ENCODE data around the gene LRRIQ1.
"Not testable (repeated sequence)": the region's sequence is repeated elsewhere in the genome, so short reads cannot be mapped to it uniquely, and the experiment has no call there.

Gene LRRIQ1

DNA sequence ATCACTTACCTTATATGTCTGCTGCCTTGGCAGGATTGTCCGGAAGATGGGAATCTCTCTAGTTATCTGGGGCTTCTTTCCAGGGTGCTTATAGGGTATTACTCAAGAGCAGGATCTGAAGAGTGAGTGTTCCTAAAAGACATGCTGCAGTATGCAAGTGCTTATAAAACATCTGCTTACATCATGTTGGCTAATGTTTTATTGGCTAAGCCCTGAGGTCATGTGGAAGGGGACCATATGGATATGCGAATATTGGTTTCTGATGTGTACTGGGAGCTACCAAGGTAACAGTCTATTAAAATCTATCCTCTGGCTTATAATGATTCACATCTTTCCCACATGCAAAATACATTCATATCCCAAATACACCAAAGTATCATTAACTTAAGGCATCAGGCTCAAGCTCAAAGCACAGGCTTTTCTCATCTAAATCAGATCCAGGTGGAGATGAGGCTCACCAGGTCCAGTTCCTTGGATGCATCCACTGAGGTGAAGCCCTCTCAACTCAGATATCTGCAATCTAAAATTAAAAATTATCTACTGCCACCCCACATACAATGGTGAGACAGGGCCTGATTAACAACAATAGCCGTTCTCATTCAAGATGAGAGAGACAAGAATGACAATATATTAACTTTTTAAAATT lies 29.8 kb downstream of the LRRIQ1 start:
- no peak for DNase-seq

DNA sequence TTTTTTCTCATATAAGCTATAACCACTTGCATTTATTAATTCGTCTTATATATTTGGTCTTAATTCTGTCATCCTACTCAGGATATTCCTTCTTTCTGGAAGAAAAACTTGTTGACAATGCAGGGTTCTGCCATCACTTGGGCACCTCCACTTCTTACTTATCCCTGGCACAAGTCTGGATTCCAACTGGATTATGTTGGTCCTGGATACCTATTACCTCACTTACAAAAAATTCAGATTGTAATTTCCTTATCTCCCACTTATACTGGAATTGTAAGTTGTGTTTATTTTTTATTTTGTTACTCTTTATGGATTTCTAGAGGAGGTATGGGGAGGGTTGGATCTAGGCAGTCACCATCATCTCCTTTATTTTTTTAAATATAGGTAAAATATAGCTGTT lies 36.7 kb downstream of the LRRIQ1 start:
- DNase-seq, result no peak

DNA sequence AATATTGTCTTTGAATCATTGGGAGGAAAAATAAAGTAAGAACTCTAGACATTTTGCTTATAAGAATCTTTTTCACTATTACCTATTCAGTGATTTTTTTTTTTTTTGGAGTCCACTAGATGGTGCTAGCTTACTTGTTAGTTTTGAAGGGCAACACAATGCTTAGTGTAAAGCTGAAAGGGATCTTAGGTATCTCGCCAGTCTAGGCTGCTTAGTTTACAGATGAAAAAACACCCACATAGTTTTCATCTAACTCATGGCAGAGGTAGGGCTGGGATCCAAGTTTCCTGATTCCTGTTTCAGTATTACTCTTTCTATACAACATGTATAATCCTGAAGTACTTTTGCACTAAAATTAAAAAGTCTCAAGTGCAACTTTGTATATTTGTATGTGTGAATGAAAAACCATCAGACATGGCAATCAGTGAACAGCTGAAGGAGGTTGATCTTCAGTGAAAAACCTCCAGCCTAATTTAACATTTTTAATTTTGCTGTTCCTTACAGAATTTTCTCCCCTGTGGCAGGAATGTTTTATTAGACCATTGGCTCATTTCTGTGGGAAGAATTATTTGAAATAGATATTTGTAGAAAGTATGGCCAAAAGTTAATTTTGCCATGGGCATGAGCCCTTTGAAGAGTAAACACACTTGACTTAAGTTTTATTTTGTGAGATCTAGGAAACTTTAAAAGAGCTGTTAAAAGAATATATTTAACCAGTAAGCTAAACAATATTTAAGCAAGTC lies 40.7 kb downstream of the LRRIQ1 start:
- no peak for DNase-seq

DNA sequence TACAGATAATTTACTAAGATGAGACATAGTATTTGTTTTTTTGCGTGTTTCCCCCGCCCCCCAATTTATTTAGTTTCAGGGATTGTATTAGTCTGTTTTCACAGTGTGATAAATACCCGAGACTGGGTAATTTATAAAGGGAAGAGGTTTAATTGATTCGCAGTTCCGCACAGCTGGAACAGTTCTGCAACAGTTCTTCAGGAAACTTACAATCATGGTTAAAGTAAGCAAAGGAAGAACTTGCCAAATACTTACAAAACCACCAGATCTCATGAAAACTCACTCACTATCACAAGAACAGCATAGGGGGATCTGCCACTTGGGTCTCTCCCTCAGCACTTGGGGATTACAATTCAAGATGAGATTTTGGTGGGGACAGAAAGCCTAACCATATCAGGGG lies 48.9 kb downstream of the LRRIQ1 start:
- DNase-seq, result no peak

DNA sequence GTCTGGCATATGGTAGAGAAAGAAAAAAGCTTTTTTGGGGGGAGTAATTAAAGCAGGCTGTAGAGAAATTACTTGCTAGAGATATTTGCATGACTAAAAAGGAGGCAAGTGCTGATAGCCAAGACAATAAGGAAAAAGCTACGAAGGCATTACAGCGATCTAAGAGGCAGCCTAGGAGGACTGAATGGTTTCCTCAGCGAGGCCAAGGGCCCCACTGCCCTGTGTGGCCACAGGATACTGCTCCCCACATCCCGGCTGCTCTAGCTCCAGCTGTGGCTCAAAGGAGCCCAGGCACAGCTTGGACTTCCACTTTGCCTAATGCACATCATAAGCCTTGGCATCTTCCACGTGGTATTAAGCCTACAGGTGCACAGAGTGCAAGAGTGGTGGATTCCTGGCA lies 53.6 kb downstream of the LRRIQ1 start:
- no peak for DNase-seq

DNA sequence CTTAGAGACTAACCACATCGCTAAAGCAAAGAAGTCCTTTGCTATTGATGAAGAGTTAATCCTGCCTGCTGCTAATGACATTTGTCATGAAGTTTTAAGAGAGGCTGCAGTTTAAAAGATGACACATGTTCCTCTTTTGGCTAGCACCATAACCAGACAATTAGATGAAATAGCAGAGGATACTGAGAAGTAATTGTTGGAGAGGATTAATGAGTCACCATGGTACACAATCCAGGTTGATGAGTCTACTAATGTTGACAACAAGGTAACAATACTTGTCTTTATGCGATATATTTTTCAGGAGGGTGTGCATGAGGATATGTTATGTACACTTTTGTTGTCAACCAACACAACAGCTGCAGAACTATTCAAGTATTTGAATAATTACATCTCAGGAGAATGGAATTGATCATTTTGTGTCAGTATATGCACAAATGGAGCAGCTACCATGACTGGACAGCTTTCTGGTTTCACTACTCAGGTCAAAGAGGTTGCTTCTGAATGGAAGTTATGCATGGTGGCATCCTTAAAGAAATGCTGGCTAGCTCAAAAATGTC lies 56.7 kb downstream of the LRRIQ1 start:
- no peak for DNase-seq

DNA sequence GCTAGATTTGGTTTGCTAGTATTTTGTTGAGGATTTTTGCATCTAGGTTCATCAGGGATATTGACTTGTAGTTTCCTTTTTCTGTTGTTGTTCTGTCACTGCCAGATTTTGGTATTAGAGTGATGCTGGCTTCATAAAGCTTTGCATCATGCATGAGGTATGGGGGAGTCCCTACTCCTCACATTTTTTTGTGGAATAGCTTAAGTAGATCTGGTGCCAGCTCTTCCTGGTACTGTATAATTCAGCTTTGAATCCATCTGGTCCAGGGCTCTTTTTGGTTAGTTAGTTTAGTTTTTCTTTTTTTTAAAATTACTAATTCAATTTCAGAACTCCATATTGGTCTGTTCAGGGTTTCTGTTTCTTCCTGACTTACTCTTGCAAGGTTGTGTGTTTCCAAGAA lies 59.4 kb downstream of the LRRIQ1 start:
- DNase-seq, result no peak

DNA sequence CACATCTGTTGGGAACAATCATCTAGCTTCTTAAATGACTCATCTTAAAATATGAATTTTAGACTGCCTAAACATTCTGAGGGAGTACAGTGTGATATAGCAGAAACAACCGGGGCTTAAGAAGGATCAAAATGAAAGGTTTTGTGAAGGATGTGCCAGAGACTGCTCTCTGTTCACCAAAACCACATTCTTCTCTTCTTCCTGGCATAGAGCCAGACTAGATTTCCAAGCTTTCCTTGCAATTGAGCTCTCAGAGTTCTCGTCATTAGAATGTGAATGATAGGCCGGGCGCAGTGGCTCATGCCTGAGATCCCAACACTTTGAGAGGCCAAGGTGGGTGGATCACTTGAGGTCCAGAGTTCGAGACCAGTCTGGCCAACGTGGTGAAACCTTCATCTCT lies 94.5 kb downstream of the LRRIQ1 start:
- no peak for DNase-seq

DNA sequence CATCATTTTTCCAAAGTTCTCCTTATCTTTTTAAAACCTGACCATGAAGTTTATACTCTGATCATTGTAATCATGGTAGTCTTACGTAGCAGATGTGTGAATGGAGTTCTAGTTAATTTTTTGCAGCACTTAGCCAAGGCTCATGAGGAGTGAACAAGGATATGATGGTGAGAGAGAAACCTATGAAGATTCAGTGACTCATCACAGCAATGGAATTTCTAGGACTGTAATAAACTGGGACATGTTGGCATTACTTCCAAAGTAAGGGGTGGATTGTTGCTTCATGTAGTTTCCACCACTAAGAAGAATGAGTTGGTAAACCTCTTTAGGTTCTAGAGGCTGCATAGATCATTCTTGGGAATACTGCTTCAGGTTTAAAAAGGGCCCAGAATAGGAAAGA lies 102.7 kb downstream of the LRRIQ1 start:
- no peak for DNase-seq

DNA sequence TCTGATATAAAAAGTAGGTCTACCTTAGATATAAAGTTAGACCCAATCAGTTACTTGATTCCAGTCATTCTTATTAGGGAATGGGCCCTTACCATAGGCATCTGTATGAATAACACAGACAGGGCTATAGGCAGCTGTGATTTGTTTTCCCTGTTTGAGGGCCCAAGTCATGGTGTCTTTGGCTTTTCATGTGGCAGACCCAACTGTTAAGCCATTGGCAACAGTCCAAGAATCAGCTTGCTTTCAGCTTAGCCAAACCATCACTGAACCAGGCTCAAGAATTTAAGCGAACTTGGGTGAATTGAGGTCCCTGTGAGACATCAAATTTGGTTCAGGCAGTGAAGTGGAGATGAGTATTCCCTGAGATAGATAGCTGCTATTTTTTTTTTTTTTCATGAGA lies 111.2 kb downstream of the LRRIQ1 start:
- no peak for DNase-seq

DNA sequence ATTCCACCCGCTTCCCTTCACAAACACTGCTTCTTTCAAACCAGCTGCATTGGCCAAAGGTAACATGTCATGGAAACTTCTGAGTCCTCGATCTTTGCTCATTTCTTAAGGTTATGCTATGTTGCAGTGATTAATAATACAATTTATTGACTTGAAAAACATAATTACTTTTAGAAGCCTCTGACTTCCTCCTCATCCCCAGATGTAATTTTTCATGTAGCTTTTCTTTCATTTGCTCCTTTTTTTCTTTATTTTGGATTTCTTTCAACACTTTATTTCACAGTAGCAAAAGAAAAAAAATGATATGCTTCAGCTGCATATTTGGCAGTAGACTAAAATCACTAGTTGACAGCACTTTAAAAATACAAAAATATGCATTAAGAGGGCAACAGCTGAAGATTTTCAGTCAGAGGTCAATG lies 116.2 kb downstream of the LRRIQ1 start:
- DNase-seq, result no peak

DNA sequence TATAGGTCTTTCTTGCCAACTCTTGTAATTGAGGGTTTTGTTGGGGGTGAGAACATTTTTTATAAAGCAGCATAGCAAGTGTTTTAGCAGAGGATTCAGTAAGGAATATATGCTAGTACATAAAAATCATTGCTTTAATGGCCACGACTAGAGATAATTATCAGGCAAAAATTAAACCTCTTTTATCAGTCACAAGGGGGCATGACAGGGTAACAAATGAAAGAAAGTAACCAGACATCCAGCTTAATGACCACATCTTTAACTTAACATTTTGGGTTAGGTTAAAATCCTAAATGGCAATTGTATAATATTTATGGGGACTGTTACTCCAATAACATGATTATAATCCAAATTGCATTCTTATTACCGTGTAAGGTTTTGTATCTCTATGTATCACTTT lies 119.6 kb downstream of the LRRIQ1 start:
- no peak for DNase-seq

DNA sequence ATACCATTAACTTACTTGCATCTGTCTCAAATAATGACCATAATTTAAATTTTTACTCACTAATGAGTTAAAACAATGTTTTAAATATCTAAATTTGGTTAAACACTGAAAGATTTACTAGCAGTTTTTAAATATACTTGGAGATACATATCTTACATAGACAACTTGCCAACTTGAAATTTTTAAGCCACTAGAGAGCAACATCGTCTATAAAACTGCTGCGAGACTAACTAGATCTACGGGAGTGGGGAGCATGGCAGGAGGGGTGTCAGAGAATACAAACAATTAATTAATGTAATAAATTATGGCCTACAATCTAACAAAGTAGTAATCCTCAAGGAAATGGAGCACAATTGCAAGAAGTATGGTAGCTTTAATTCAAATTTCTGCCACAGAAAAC lies 120.4 kb downstream of the LRRIQ1 start:
- no peak for DNase-seq

DNA sequence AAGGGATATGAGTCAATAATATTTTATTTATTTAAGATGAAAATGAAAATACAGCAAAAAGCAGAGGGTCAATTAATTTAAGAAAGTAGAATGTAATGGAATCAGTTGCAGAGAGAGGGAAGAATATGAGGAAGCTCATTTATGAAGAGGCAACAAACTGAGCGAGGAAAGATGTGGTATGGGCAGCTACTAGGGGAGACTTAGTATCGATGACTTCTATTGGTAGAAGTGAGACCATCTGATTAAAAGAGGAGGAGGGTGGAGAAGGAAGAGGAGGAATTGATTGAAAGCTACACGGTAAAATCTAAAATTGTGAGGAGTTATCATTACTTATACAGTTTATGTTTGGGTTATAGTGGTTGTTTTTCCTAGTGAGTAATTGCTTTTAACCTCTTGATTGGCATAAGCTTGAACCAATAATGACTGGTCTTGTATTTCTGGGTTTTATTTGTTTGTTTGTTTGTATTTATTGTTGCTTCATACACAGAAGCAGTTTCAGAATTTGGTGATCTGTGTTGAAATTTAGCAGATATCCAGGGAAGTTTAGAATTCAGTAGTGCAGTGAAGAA lies 121.0 kb downstream of the LRRIQ1 start:
- DNase-seq, result no peak

DNA sequence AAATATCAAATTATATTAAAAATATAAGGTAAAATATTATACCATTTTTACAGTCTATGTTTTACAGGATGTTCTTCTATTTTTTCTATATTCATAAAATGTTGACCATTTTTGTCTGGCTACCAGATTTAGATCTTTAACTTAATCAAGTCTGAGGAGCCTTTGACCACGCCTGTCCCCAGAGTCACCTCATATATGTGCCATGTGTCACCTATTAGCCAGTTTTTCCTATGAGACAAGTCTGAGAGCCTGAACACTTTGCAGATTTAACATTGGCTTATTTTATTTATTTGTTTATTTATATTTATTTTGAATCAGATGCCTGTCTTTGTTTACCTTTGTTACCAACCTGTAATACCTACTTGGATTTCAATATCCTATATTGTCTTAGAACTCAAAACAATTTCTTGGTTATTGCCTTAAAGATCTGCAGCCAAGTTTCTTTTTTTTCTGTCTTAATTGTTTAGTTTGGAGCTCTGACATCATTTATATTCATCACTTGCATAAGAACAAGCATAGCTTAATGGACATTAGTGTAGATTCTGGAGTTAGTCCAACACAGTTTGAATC lies 127.7 kb downstream of the LRRIQ1 start:
- no peak for DNase-seq

DNA sequence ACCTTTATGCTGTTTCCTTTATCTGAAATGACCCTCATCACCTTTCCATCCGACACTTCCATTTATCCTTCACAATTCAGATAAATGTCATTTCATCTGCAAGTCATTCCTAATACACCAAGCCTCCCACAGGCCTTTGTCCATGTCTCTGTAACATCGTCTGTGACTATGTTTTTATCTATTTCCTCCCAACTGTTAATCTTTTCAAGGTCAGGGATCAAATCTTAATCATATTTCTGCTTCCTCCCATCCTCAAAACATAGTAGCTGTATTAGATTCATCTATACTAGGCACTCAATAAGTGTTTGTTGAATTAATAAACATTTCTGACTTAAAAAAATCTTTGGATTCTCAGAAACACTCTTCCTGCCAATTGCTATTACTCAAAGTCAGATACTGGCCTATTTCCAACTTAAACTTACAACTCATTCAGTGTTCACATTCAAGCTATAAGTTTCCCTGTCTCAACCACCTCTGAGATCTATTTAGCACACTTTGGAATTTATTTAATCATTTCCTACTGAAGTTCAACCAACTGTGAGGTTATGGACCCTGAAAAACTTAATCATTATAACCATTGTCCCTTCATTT lies 143.6 kb downstream of the LRRIQ1 start:
- no peak for DNase-seq

DNA sequence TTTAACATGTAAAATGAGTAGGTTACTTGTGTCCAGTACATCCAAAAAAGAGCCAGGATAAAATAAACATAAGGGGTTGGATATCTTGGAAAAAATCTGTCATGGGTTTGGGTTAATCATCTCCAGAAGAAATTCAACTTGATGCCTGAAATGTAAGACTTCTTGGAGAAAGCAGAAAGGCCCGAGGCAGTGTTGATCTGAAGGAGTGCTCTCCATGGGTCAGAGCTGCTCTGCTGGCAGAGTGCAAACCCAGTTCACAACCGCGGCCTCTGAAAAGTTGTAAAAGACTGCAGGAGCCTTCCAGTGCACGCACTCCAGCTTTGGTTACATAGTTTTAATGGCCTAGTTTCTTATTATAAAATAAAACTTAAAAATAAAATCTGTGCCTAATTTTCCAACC lies 146.5 kb downstream of the LRRIQ1 start:
- DNase-seq, result no peak

DNA sequence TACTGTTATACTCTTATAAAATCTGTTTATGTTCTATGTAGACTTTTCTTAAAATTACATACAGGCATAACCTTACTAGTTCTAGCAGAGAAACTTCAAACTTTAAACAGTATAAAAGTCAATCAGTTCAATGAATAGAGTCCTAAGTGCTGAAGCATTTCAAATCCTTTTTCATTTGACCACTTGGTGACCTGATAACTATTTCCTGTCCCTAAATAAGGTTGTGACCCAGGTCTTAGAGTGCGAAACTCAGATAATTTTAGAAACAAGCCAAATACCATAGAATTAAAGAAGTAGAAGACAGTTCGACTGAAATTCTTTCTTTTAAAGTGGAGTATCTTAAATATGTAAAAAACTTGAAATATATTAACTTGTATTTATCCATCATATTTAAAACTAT lies 147.7 kb downstream of the LRRIQ1 start:
- no peak for DNase-seq

DNA sequence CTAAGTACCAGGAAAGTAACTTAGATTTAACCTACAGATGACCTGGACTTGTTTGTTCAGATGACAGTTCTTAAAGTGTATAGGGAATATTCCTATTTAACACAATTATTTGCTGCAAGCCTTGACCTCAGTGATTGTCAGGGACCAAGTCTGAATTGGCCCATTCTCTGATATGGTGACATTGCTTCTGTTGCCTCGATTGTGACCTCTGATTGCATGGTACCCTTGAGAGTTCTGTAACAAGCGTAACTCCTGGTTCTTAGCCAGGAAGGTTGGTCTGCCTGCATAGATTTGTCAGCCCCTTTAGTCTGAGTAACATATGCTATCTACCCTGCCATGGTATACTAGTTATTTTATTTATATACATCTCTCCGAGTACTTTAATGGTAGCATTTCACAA lies 150.1 kb downstream of the LRRIQ1 start:
- DNase-seq, result no peak

DNA sequence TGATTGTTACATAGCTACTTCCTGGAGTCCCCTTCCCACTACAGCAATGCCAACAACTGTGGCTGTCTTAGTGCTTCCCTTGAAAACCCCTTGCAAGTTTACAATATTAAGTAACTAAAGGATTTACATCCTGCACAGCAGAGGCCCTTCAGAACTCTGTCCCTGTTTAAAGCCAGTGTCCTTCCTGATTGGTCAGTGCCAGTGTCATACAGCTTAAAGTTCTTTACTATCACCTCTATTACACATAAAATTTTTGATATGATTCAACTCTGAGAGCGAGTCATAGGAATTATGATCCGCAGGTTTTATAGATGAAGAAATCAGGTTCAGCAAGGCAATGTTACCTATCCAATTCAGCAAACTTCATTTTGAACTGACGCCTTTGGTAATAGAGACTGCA lies 152.5 kb downstream of the LRRIQ1 start:
- no peak for DNase-seq

DNA sequence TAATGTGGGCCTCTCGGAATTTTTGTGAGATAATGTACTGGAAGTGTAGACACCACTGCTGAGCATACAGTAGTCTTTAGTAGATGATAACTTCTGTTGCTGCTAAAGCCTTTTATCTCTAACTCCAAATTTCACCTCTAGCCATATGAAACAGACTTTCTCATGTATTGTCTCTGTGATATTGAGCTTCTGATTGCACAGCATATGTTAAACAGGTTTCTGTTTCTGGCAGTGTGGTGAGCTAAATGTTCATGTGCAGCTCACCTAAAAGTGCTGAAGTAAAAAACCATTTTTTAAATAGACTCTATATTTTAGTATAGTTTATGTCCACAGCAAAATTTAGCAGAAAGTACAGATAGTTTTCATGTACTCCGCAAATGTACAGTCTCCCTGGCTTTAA lies 154.6 kb downstream of the LRRIQ1 start:
- DNase-seq, result no peak

DNA sequence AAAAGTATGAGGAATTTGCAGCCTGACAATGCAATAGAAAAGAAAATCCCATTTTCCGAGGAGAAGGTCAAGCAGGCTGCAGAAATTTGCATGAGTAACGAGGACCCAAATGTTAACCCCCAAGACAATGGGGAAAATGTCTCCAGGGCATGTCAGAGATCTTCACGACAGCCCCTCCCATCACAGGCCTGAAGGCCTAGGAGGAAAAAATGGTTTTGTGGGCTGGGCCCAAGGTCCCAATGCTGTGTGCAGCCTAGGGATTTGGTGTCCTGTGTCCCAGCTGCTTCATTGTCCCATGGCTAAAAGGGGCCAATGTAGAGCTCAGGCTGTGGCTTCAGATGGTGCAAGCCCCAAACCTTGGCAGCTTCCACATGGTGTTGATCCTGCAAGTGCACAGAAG lies 167.7 kb downstream of the LRRIQ1 start:
- DNase-seq, result not testable (repeated sequence)

DNA sequence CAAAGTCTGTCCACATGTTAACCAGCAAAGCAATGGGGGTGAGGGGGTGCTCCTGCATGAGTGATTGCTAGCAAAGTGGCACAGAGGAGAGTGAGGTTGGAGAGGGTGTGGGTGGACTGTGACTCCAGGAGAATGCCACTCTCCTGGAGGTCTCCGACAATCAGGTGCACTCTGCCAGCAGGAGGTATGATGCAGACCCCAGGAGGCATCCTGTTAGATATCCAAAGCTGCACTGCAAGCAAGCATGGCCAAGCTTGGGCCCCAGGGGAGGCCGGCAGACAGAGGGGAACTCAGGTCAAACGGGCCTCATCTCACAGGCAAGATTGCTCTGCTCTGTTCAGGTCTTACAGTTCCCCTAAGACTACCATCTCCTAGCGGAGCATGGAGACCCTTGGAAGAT lies 170.4 kb downstream of the LRRIQ1 start:
- DNase-seq, result no peak

DNA sequence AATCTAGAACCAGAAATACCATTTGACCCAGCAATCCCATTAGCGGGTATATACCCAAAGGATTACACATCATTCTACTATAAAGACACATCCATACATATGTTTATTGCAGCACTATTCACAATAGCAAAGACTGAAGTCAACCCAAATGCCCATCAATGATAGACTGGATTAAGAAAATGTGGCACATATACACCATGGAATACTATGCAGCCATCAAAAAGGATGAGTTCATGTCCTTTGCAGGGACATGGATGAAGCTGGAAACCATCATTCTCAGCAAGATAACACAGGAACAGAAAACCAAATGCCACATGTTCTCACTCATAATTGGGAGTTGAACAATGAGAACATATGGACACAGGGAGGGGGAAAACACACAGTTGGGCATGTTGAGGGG lies 188.2 kb downstream of the LRRIQ1 start:
- not testable (repeated sequence) for DNase-seq
